GM23338 (cell line): ENCODE measurements around the gene SPTB. TPM values are rescaled to one million over a fixed set of nuclear protein-coding genes. Genes with fewer than 3 reads are reported as not detected.

ENCODE experiments used
- ATAC-seq: fragments of 200-7000 bp; cut with Tn5 transposase; 3 replicates; pipeline ENCODE4 v1.9.1; 2020
- DNase-seq: peaks from one replicate; pipeline ENCODE4 v3.0.0-alpha.2; 2015; ENCODE audit warnings: low spot score
- H2AFZ ChIP-seq: fragments of 200-600 bp; sonication (generic); 2 replicates; pipeline ENCODE4 v1.8.0; 2016; ENCODE audit warnings: antibody characterized with exemption, mild to moderate bottlenecking, moderate library complexity
- H3F3A ChIP-seq: fragments of 200-600 bp; sonication (generic); replicated peaks from 2 replicates; pipeline ENCODE4 v1.8.0; 2017; ENCODE audit warnings: antibody characterized with exemption, mixed run types, low read depth
- H3K27ac ChIP-seq: fragments of 200-600 bp; sonication (generic); 2 replicates; pipeline ENCODE4 v1.6.1; 2016; ENCODE audit warnings: low read depth
- H3K27me3 ChIP-seq: fragments of 200-600 bp; sonication (generic); 2 replicates; pipeline ENCODE4 v1.8.0; 2016; ENCODE audit warnings: mild to moderate bottlenecking, mixed run types, moderate library complexity; ENCODE audit not compliant: insufficient read depth
- H3K36me3 ChIP-seq: fragments of 200-600 bp; sonication (generic); 2 replicates; pipeline ENCODE4 v1.8.0; 2016; ENCODE audit warnings: mild to moderate bottlenecking; ENCODE audit not compliant: insufficient read depth
- H3K4me1 ChIP-seq: fragments of 200-600 bp; sonication (generic); 2 replicates; pipeline ENCODE4 v1.8.0; 2016; ENCODE audit warnings: mild to moderate bottlenecking, moderate library complexity; ENCODE audit not compliant: insufficient read depth
- H3K4me2 ChIP-seq: fragments of 200-600 bp; sonication (generic); 2 replicates; pipeline ENCODE4 v1.7.1; 2017; ENCODE audit warnings: mixed run types
- H3K4me3 ChIP-seq: fragments of 200-600 bp; sonication (generic); 2 replicates; pipeline ENCODE4 v1.6.1; 2016; ENCODE audit warnings: mixed run types
- H3K79me2 ChIP-seq: fragments of 200-600 bp; sonication (generic); replicated peaks from 2 replicates; pipeline ENCODE4 v1.8.0; 2017; ENCODE audit warnings: mild to moderate bottlenecking; ENCODE audit not compliant: insufficient read depth
- H3K9me2 ChIP-seq: fragments of 200-600 bp; sonication (generic); 2 replicates; pipeline ENCODE4 v1.8.0; 2017; ENCODE audit not compliant: insufficient read depth
- H4K20me1 ChIP-seq: fragments of 200-600 bp; sonication (generic); replicated peaks from 2 replicates; pipeline ENCODE4 v1.8.0; 2017; ENCODE audit warnings: mild to moderate bottlenecking; ENCODE audit not compliant: insufficient read depth
- H3K27ac Mint-ChIP-seq: 2 replicates; pipeline ENCODE4 v1.8.0; 2020; ENCODE audit warnings: inconsistent platforms, mild to moderate bottlenecking, moderate library complexity, mixed read lengths
- H3K27me3 Mint-ChIP-seq: 3 replicates; pipeline ENCODE4 v1.8.0; 2022; ENCODE audit warnings: low read depth, mild to moderate bottlenecking, moderate library complexity, mixed read lengths, inconsistent platforms; ENCODE audit not compliant: insufficient read depth, poor library complexity
- H3K36me3 Mint-ChIP-seq: 3 replicates; pipeline ENCODE4 v1.8.0; 2021; ENCODE audit warnings: low read depth, mild to moderate bottlenecking, inconsistent platforms, moderate library complexity, mixed read lengths
- H3K4me1 Mint-ChIP-seq: 3 replicates; pipeline ENCODE4 v1.8.0; 2020; ENCODE audit warnings: mild to moderate bottlenecking, inconsistent platforms, mixed read lengths
- H3K4me3 Mint-ChIP-seq: 3 replicates; pipeline ENCODE4 v1.8.0; 2021; ENCODE audit warnings: moderate library complexity, mild to moderate bottlenecking, inconsistent platforms, mixed read lengths
- H3K9me3 Mint-ChIP-seq: 3 replicates; pipeline ENCODE4 v1.8.0; 2020; ENCODE audit warnings: moderate library complexity, mild to moderate bottlenecking, inconsistent platforms, mixed read lengths
- CREB1 ChIP-seq: fragments of 250-450 bp; sonication (Bioruptor Pico); IDR thresholded peaks from 2 replicates; pipeline ENCODE4 v1.5.0; 2020; ENCODE audit warnings: low read depth, mild to moderate bottlenecking, moderate library complexity
- EZH2 ChIP-seq: fragments of 200-600 bp; sonication (generic); IDR thresholded peaks from one replicate; pipeline ENCODE4 v1.8.0; 2017; ENCODE audit warnings: antibody characterized with exemption, mild to moderate bottlenecking, low read depth; ENCODE audit not compliant: unreplicated experiment
- EZH2phosphoT487 ChIP-seq: fragments of 200-600 bp; sonication (generic); IDR thresholded peaks from one replicate; pipeline ENCODE4 v1.8.1; 2018; ENCODE audit warnings: antibody characterized with exemption; ENCODE audit not compliant: unreplicated experiment
- JUNB ChIP-seq: IDR thresholded peaks from one replicate; pipeline ENCODE4 v1.6.1; 2016; ENCODE audit warnings: antibody characterized with exemption; ENCODE audit not compliant: unreplicated experiment
- NANOG ChIP-seq: IDR thresholded peaks from 2 replicates; pipeline ENCODE4 v1.6.1; 2016; ENCODE audit warnings: antibody characterized with exemption, borderline replicate concordance
- POLR2AphosphoS5 ChIP-seq: IDR thresholded peaks from 2 replicates; pipeline ENCODE4 v1.6.1; 2016; ENCODE audit warnings: antibody characterized with exemption, low read depth
- STAT1 ChIP-seq: IDR thresholded peaks from one replicate; pipeline ENCODE4 v1.6.1; 2016; ENCODE audit warnings: antibody characterized with exemption; ENCODE audit not compliant: unreplicated experiment
- ZNF114 ChIP-seq: fragments of 250-450 bp; sonication (Bioruptor Pico); IDR thresholded peaks from 2 replicates; pipeline ENCODE4 v1.5.0; 2020; ENCODE audit warnings: mild to moderate bottlenecking, moderate library complexity
- ZNF331 ChIP-seq: fragments of 250-450 bp; sonication (Bioruptor Pico); IDR thresholded peaks from 2 replicates; pipeline ENCODE4 v1.5.0; 2020; ENCODE audit warnings: low read depth, mild to moderate bottlenecking, moderate library complexity
- polyA plus RNA-seq: library from polyadenylated mRNA; unstranded; fragments of >200 nt; fragmentation: Nextera tagmentation; extraction: Ambion mirVana; gene quantifications from 2 replicates; pipeline ENCODE4 v1.2.1, GENCODE V29; 2016
- total RNA-seq: library from RNA; depleted of rRNA; stranded (reverse); fragments of >200 nt; shearing (Covaris generic); gene quantifications from 2 replicates; pipeline ENCODE4 v1.2.3, GENCODE V29; 2014
- TF ChIP-seq, protein P1 (sequence below): IDR thresholded peaks from 2 replicates; pipeline ENCODE4 v1.6.1; 2016; ENCODE audit warnings: antibody characterized with exemption
- TF ChIP-seq, protein P2 (sequence below), 2 experiments: fragments of 200-600 bp in 1 of 2; sonication (generic) in 1 of 2; conservative IDR thresholded peaks; 2 replicates each; pipeline versions ENCODE4 v1.5.1 to v1.6.1; 2016 to 2017; ENCODE audit warnings: antibody characterized with exemption in 2 of 2, low read depth in 2 of 2, mild to moderate bottlenecking in 2 of 2, moderate library complexity in 1 of 2
- TF ChIP-seq, protein P3 (sequence below): IDR thresholded peaks from one replicate; pipeline ENCODE4 v1.6.1; 2018; ENCODE audit warnings: antibody characterized with exemption; ENCODE audit not compliant: unreplicated experiment
- TF ChIP-seq, protein P4 (sequence below): fragments of 250-450 bp; sonication (Bioruptor Pico); IDR thresholded peaks from 2 replicates; pipeline ENCODE4 v1.5.0; 2020; ENCODE audit warnings: mild to moderate bottlenecking, moderate library complexity

Gene SPTB
- total and polyA plus RNA-seq, 2 experiments from 2014 or later: 1.1 to 1.9 TPM

DNA sequence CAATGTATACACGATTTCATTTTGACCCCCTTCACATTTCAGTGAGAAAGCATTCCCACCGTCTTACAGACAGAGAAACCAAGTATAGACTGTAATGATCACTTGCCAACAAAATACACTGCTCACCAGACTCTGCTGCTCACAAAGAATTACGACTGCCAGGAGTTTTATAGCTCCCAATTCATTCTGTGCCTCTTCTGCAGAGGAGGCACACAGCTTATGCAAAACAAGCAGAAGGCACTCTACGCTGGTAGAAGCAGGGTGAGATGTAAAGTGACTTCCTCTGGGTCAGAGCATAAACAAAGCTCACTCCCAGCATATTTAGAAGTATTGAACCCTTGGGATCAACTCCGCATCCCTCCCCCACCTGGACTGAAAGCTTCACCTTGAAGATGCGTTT, 14.6 kb downstream of the SPTB start:
- Mint-ChIP-seq H3K27me3 (no peaks in the 10 kb centered on the region), H3K4me1 (peaks cover 20% of the 10 kb centered on the region), H3K27ac (no peak overlapping the region), H3K36me3 (no peaks in the 10 kb centered on the region), H3K9me3 (no peaks in the 10 kb centered on the region), H3K4me3 (no peak overlapping the region)
- H3K4me1 ChIP-seq: peaks cover 7% of the 10 kb centered on the region
- H3K79me2 ChIP-seq: no peaks in the 10 kb centered on the region
- DNase-seq (no peak), ATAC-seq (peak; percentile 31)
- H4K20me1 ChIP-seq: no peaks in the 10 kb centered on the region
- peak overlapping the region; percentile 36; the same call in 1 of the 2 replicates for H3K4me2 ChIP-seq
- no peaks in the 10 kb centered on the region for H3K27me3 ChIP-seq
- H3F3A ChIP-seq: no peaks in the 10 kb centered on the region
- TF ChIP-seq JUNB: no peak
- TF ChIP-seq POLR2AphosphoS5: no peak
- no peak for TF ChIP-seq STAT1
- TF ChIP-seq, protein P1, sequence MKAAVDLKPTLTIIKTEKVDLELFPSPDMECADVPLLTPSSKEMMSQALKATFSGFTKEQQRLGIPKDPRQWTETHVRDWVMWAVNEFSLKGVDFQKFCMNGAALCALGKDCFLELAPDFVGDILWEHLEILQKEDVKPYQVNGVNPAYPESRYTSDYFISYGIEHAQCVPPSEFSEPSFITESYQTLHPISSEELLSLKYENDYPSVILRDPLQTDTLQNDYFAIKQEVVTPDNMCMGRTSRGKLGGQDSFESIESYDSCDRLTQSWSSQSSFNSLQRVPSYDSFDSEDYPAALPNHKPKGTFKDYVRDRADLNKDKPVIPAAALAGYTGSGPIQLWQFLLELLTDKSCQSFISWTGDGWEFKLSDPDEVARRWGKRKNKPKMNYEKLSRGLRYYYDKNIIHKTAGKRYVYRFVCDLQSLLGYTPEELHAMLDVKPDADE: no peak
- no peak for TF ChIP-seq ZNF114 (CRISPR knock-in tag)
- TF ChIP-seq CREB1 (CRISPR knock-in tag): no peak
- TF ChIP-seq NANOG: no peak
- TF ChIP-seq EZH2phosphoT487: no peak
- TF ChIP-seq, protein P2, sequence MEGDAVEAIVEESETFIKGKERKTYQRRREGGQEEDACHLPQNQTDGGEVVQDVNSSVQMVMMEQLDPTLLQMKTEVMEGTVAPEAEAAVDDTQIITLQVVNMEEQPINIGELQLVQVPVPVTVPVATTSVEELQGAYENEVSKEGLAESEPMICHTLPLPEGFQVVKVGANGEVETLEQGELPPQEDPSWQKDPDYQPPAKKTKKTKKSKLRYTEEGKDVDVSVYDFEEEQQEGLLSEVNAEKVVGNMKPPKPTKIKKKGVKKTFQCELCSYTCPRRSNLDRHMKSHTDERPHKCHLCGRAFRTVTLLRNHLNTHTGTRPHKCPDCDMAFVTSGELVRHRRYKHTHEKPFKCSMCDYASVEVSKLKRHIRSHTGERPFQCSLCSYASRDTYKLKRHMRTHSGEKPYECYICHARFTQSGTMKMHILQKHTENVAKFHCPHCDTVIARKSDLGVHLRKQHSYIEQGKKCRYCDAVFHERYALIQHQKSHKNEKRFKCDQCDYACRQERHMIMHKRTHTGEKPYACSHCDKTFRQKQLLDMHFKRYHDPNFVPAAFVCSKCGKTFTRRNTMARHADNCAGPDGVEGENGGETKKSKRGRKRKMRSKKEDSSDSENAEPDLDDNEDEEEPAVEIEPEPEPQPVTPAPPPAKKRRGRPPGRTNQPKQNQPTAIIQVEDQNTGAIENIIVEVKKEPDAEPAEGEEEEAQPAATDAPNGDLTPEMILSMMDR (conservative IDR thresholded peaks at IDR 0.05; ENCODE audit: low read depth in 2 of 2): no peak
- TF ChIP-seq ZNF331: no peak
- TF ChIP-seq, protein P3, sequence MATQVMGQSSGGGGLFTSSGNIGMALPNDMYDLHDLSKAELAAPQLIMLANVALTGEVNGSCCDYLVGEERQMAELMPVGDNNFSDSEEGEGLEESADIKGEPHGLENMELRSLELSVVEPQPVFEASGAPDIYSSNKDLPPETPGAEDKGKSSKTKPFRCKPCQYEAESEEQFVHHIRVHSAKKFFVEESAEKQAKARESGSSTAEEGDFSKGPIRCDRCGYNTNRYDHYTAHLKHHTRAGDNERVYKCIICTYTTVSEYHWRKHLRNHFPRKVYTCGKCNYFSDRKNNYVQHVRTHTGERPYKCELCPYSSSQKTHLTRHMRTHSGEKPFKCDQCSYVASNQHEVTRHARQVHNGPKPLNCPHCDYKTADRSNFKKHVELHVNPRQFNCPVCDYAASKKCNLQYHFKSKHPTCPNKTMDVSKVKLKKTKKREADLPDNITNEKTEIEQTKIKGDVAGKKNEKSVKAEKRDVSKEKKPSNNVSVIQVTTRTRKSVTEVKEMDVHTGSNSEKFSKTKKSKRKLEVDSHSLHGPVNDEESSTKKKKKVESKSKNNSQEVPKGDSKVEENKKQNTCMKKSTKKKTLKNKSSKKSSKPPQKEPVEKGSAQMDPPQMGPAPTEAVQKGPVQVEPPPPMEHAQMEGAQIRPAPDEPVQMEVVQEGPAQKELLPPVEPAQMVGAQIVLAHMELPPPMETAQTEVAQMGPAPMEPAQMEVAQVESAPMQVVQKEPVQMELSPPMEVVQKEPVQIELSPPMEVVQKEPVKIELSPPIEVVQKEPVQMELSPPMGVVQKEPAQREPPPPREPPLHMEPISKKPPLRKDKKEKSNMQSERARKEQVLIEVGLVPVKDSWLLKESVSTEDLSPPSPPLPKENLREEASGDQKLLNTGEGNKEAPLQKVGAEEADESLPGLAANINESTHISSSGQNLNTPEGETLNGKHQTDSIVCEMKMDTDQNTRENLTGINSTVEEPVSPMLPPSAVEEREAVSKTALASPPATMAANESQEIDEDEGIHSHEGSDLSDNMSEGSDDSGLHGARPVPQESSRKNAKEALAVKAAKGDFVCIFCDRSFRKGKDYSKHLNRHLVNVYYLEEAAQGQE: no peak
- no peak for TF ChIP-seq EZH2
- TF ChIP-seq, protein P4, sequence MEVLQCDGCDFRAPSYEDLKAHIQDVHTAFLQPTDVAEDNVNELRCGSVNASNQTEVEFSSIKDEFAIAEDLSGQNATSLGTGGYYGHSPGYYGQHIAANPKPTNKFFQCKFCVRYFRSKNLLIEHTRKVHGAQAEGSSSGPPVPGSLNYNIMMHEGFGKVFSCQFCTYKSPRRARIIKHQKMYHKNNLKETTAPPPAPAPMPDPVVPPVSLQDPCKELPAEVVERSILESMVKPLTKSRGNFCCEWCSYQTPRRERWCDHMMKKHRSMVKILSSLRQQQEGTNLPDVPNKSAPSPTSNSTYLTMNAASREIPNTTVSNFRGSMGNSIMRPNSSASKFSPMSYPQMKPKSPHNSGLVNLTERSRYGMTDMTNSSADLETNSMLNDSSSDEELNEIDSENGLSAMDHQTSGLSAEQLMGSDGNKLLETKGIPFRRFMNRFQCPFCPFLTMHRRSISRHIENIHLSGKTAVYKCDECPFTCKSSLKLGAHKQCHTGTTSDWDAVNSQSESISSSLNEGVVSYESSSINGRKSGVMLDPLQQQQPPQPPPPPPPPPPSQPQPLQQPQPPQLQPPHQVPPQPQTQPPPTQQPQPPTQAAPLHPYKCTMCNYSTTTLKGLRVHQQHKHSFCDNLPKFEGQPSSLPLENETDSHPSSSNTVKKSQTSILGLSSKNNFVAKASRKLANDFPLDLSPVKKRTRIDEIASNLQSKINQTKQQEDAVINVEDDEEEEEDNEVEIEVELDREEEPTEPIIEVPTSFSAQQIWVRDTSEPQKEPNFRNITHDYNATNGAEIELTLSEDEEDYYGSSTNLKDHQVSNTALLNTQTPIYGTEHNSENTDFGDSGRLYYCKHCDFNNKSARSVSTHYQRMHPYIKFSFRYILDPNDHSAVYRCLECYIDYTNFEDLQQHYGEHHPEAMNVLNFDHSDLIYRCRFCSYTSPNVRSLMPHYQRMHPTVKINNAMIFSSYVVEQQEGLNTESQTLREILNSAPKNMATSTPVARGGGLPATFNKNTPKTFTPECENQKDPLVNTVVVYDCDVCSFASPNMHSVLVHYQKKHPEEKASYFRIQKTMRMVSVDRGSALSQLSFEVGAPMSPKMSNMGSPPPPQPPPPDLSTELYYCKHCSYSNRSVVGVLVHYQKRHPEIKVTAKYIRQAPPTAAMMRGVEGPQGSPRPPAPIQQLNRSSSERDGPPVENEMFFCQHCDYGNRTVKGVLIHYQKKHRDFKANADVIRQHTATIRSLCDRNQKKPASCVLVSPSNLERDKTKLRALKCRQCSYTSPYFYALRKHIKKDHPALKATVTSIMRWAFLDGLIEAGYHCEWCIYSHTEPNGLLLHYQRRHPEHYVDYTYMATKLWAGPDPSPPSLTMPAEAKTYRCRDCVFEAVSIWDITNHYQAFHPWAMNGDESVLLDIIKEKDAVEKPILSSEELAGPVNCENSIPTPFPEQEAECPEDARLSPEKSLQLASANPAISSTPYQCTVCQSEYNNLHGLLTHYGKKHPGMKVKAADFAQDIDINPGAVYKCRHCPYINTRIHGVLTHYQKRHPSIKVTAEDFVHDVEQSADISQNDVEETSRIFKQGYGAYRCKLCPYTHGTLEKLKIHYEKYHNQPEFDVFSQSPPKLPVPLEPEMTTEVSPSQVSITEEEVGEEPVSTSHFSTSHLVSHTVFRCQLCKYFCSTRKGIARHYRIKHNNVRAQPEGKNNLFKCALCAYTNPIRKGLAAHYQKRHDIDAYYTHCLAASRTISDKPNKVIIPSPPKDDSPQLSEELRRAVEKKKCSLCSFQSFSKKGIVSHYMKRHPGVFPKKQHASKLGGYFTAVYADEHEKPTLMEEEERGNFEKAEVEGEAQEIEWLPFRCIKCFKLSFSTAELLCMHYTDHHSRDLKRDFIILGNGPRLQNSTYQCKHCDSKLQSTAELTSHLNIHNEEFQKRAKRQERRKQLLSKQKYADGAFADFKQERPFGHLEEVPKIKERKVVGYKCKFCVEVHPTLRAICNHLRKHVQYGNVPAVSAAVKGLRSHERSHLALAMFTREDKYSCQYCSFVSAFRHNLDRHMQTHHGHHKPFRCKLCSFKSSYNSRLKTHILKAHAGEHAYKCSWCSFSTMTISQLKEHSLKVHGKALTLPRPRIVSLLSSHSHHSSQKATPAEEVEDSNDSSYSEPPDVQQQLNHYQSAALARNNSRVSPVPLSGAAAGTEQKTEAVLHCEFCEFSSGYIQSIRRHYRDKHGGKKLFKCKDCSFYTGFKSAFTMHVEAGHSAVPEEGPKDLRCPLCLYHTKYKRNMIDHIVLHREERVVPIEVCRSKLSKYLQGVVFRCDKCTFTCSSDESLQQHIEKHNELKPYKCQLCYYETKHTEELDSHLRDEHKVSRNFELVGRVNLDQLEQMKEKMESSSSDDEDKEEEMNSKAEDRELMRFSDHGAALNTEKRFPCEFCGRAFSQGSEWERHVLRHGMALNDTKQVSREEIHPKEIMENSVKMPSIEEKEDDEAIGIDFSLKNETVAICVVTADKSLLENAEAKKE (CRISPR knock-in tag): no peak
- peak overlapping the region; percentile 66; the same call in 1 of the 2 replicates for H2AFZ ChIP-seq
- H3K27ac ChIP-seq: no peak overlapping the region
- no peaks in the 10 kb centered on the region for H3K36me3 ChIP-seq
- H3K4me3 ChIP-seq: no peak overlapping the region
- H3K9me2 ChIP-seq: no peaks in the 10 kb centered on the region
